CD4-positive, alpha-beta memory T cell (primary cell): ENCODE results near the gene RASGRF1. TPM values are rescaled to one million over a fixed set of nuclear protein-coding genes. Genes with fewer than 3 reads are reported as not detected.
A peak's percentile ranks its signal among the peaks of the same experiment; 100 is the strongest.

Experiments used
- CTCF ChIA-PET: fragments of 350-600 bp; sonication (Branson Sonifier 250); formaldehyde crosslinking; loops from one replicate; lab custom pipeline; 2021; ENCODE audit warnings: inconsistent platforms; ENCODE audit not compliant: partially characterized antibody; lab: Charles Lee
- POLR2A ChIA-PET: fragments of 350-600 bp; sonication (Branson Sonifier 250); formaldehyde crosslinking; loops from one replicate; lab custom pipeline; 2021; ENCODE audit not compliant: partially characterized antibody; lab: Charles Lee
- DNase-seq, 5 donors: peaks; one replicate each; pipeline versions ENCODE4 v3.0.0 to v3.0.0-alpha.2; 2020 to 2022; ENCODE audit warnings: mixed read lengths in 1 of 5
- H3K27ac ChIP-seq: one replicate; pipeline ENCODE4 v1.7.0; 2013; ENCODE audit warnings: low read depth, low read length
- H3K27me3 ChIP-seq: 2 replicates; pipeline ENCODE4 v1.7.0; 2013; ENCODE audit warnings: mild to moderate bottlenecking, low read length, moderate library complexity; ENCODE audit not compliant: insufficient read depth
- H3K36me3 ChIP-seq: 2 replicates; pipeline ENCODE4 v1.7.0; 2013; ENCODE audit warnings: mild to moderate bottlenecking, low read length, moderate library complexity; ENCODE audit not compliant: insufficient read depth
- H3K4me1 ChIP-seq: 2 replicates; pipeline ENCODE4 v1.7.0; 2013; ENCODE audit warnings: mild to moderate bottlenecking, low read length, moderate library complexity; ENCODE audit not compliant: insufficient read depth
- H3K4me3 ChIP-seq, 2 donors: one replicate each; pipeline ENCODE4 v1.7.0; 2013; ENCODE audit warnings: low read length in 2 of 2, mild to moderate bottlenecking in 1 of 2
- H3K9me3 ChIP-seq, 2 donors: one replicate each; pipeline ENCODE4 v1.7.0; 2013; ENCODE audit warnings: low read length in 2 of 2, control low read depth in 1 of 2; ENCODE audit not compliant: control insufficient read depth in 1 of 2
- H3K27ac Mint-ChIP-seq, 7 donors: one replicate each; pipeline ENCODE4 v1.8.0; 2020 to 2021; ENCODE audit warnings: mixed read lengths in 7 of 7, mild to moderate bottlenecking in 6 of 7, inconsistent platforms in 3 of 7, moderate library complexity in 3 of 7
- H3K27me3 Mint-ChIP-seq, 2 donors: one replicate each; pipeline ENCODE4 v1.8.0; 2020 to 2021; ENCODE audit warnings: mixed read lengths in 2 of 2
- H3K36me3 Mint-ChIP-seq, 2 donors: one replicate each; pipeline ENCODE4 v1.8.0; 2020 to 2021; ENCODE audit warnings: mixed read lengths in 2 of 2, inconsistent platforms in 1 of 2, mild to moderate bottlenecking in 1 of 2
- H3K4me1 Mint-ChIP-seq, 4 donors: one replicate each; pipeline ENCODE4 v1.8.0; 2020 to 2021; ENCODE audit warnings: mixed read lengths in 4 of 4, mild to moderate bottlenecking in 1 of 4
- H3K4me3 Mint-ChIP-seq, 8 donors: one replicate each; pipeline ENCODE4 v1.8.0; 2020 to 2021; ENCODE audit warnings: mixed read lengths in 8 of 8, mild to moderate bottlenecking in 7 of 8, moderate library complexity in 6 of 8, inconsistent platforms in 3 of 8
- H3K9me3 Mint-ChIP-seq, 8 donors: one replicate each; pipeline ENCODE4 v1.8.0; 2020 to 2021; ENCODE audit warnings: mixed read lengths in 8 of 8, mild to moderate bottlenecking in 5 of 8, inconsistent platforms in 3 of 8, moderate library complexity in 1 of 8
- intact Hi-C: fragments of 100-400 bp; cut with micrococcal nuclease; formaldehyde crosslinking; loops from one replicate; pipeline ENCODE4 v1.15.1; 2023
- polyA plus RNA-seq, 2 donors: library from polyadenylated mRNA; unstranded; fragments of 300-500 nt; fragmentation: Illumina TruSeq; gene quantifications; one replicate each; pipeline ENCODE4 v1.2.3, GENCODE V29; 2021
- total RNA-seq, 2 experiments: library from RNA; stranded (reverse); gene quantifications; one replicate each; pipeline ENCODE4 v1.2.3, GENCODE V29; 2021

Gene RASGRF1, protein sequence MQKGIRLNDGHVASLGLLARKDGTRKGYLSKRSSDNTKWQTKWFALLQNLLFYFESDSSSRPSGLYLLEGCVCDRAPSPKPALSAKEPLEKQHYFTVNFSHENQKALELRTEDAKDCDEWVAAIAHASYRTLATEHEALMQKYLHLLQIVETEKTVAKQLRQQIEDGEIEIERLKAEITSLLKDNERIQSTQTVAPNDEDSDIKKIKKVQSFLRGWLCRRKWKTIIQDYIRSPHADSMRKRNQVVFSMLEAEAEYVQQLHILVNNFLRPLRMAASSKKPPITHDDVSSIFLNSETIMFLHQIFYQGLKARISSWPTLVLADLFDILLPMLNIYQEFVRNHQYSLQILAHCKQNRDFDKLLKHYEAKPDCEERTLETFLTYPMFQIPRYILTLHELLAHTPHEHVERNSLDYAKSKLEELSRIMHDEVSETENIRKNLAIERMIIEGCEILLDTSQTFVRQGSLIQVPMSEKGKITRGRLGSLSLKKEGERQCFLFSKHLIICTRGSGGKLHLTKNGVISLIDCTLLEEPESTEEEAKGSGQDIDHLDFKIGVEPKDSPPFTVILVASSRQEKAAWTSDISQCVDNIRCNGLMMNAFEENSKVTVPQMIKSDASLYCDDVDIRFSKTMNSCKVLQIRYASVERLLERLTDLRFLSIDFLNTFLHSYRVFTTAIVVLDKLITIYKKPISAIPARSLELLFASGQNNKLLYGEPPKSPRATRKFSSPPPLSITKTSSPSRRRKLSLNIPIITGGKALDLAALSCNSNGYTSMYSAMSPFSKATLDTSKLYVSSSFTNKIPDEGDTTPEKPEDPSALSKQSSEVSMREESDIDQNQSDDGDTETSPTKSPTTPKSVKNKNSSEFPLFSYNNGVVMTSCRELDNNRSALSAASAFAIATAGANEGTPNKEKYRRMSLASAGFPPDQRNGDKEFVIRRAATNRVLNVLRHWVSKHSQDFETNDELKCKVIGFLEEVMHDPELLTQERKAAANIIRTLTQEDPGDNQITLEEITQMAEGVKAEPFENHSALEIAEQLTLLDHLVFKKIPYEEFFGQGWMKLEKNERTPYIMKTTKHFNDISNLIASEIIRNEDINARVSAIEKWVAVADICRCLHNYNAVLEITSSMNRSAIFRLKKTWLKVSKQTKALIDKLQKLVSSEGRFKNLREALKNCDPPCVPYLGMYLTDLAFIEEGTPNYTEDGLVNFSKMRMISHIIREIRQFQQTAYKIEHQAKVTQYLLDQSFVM (N-terminal part only)
- not detected for total RNA-seq
- not detected for polyA plus RNA-seq

DNA sequence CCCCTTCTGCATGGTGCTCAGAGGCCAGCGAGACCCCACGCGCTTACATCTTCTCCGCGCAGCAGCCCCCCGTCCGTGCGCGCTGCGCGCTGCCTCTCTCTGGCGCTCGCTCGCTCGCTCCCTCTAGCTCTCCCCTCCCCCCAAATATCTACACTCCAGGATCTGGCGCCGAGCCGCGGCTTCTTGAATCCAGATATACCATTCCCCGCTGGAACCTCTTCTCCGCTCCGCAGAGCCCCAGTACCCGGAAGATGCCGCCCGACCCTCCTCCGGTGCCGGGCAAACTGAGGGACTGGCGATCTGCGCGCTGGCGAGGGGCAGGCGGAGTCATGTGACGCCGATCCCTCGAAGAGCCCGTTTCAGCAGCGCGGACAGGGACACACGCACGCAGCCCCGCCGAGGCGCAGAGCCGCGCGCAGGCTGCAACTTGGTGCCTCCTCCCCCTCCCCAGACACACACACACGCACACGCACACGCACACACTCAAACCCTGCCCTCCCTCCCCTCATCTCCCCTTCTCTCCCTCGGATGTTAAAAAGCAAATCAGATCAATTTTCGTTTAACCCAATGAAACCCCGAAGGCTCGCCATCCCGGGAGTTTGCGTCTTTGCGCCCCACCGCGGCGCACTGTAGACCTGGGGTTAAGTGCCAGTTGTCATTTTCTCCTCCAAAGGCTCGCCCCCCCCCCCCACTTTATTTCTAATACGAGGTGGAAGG, at the start of gene RASGRF1:
Gene RASGRF1 (minus strand): TSS at position 294 of the 717 bp plus-strand sequence. CDS start 282 bp downstream, at position 12.
- Mint-ChIP-seq H3K36me3 (no peaks in the 10 kb centered on the region), H3K4me3 (peak within 1 kb of the TSS in 1 of 8 donors; percentile 41), H3K27me3 (peaks cover 40 to 60% of the 10 kb centered on the region in 2 donors), H3K9me3 (no peaks in the 10 kb centered on the region), H3K4me1 (peaks cover 0 to 18% (median 6%) of the 10 kb centered on the region in 4 donors), H3K27ac (no peak within 1 kb of the TSS)
- H3K4me1 ChIP-seq: no peaks in the 10 kb centered on the region
- no peak within 1 kb of the TSS for H3K27ac ChIP-seq
- no peak for DNase-seq
- H3K27me3 ChIP-seq: peaks cover 15% of the 10 kb centered on the region
- CTCF ChIA-PET: no interaction called here
- POLR2A ChIA-PET: no interaction called here
- no peaks in the 10 kb centered on the region for H3K9me3 ChIP-seq
- H3K4me3 ChIP-seq: no peak within 1 kb of the TSS
- H3K36me3 ChIP-seq: no peaks in the 10 kb centered on the region
- intact Hi-C loops: no loop called here

GRCh38 chr15:79136434-79137046, 46.0 kb upstream of the RASGRF1 start:
- Histone ChIP-seq H3K27ac (no peak overlapping the region), H3K9me3 (no peaks in the 10 kb centered on the region), H3K4me1 (no peaks in the 10 kb centered on the region), H3K4me3 (no peak overlapping the region), H3K36me3 (no peaks in the 10 kb centered on the region), H3K27me3 (peaks cover 9% of the 10 kb centered on the region)
- Mint-ChIP-seq H3K4me1 (no peaks in the 10 kb centered on the region), H3K4me3 (no peak overlapping the region), H3K27me3 (peaks cover 5 to 11% of the 10 kb centered on the region in 2 donors), H3K27ac (no peak overlapping the region), H3K9me3 (peaks cover 0 to 4% (median under 1%) of the 10 kb centered on the region in 8 donors), H3K36me3 (no peaks in the 10 kb centered on the region)
- intact Hi-C loops: no loop called here
- DNase-seq: no peak
- ChIA-PET CTCF (no interaction called here), POLR2A (no interaction called here)

- H3K36me3 ChIP-seq: no peaks in the 10 kb centered on the region
- H3K4me1 ChIP-seq: no peaks in the 10 kb centered on the region
- Mint-ChIP-seq H3K4me3 (no peak overlapping the region), H3K9me3 (no peaks in the 10 kb centered on the region), H3K36me3 (no peaks in the 10 kb centered on the region), H3K4me1 (no peaks in the 10 kb centered on the region), H3K27me3 (peaks cover 6 to 21% of the 10 kb centered on the region in 2 donors), H3K27ac (no peak overlapping the region)
- ChIA-PET POLR2A (no interaction called here), CTCF (no interaction called here)
- no peak overlapping the region for H3K27ac ChIP-seq
- H3K27me3 ChIP-seq: peaks cover 4% of the 10 kb centered on the region
- no peaks in the 10 kb centered on the region for H3K9me3 ChIP-seq
- intact Hi-C loops: no loop called here
- no peak overlapping the region for H3K4me3 ChIP-seq
- no peak for DNase-seq
Measured at GRCh38 chr15:79133309-79133708, 42.7 kb upstream of the RASGRF1 start.

GRCh38 chr15:79132770-79133169, 42.2 kb upstream of the RASGRF1 start:
- no peaks in the 10 kb centered on the region for H3K4me1 Mint-ChIP-seq
- intact Hi-C loops: no loop called here
- CTCF ChIA-PET: no interaction called here
- H3K4me3 ChIP-seq: no peak overlapping the region
- H3K9me3 Mint-ChIP-seq: no peaks in the 10 kb centered on the region
- no peaks in the 10 kb centered on the region for H3K9me3 ChIP-seq
- H3K27me3 Mint-ChIP-seq: peaks cover 8 to 21% of the 10 kb centered on the region in 2 donors
- no peak for DNase-seq
- no peaks in the 10 kb centered on the region for H3K36me3 Mint-ChIP-seq
- no peak overlapping the region for H3K4me3 Mint-ChIP-seq
- H3K4me1 ChIP-seq: no peaks in the 10 kb centered on the region
- no peaks in the 10 kb centered on the region for H3K36me3 ChIP-seq
- H3K27ac Mint-ChIP-seq: no peak overlapping the region
- no peak overlapping the region for H3K27ac ChIP-seq
- no peaks in the 10 kb centered on the region for H3K27me3 ChIP-seq
- POLR2A ChIA-PET: no interaction called here

GRCh38 chr15:79132361-79132760, 41.8 kb upstream of the RASGRF1 start:
- Mint-ChIP-seq H3K4me3 (no peak overlapping the region), H3K9me3 (no peaks in the 10 kb centered on the region), H3K36me3 (no peaks in the 10 kb centered on the region), H3K27ac (no peak overlapping the region), H3K27me3 (peaks cover 10 to 23% of the 10 kb centered on the region in 2 donors), H3K4me1 (no peaks in the 10 kb centered on the region)
- POLR2A ChIA-PET: no interaction called here
- H3K36me3 ChIP-seq: no peaks in the 10 kb centered on the region
- H3K27me3 ChIP-seq: no peaks in the 10 kb centered on the region
- H3K4me1 ChIP-seq: no peaks in the 10 kb centered on the region
- H3K9me3 ChIP-seq: no peaks in the 10 kb centered on the region
- H3K27ac ChIP-seq: no peak overlapping the region
- intact Hi-C loops: no loop called here
- DNase-seq: no peak
- CTCF ChIA-PET: no interaction called here
- H3K4me3 ChIP-seq: no peak overlapping the region

- H3K27me3 ChIP-seq: no peaks in the 10 kb centered on the region
- intact Hi-C loops: no loop called here
- no peak overlapping the region for H3K27ac ChIP-seq
- Mint-ChIP-seq H3K27me3 (peaks cover 12 to 21% of the 10 kb centered on the region in 2 donors), H3K36me3 (no peaks in the 10 kb centered on the region), H3K4me1 (no peaks in the 10 kb centered on the region), H3K9me3 (no peaks in the 10 kb centered on the region), H3K4me3 (no peak overlapping the region), H3K27ac (no peak overlapping the region)
- H3K4me1 ChIP-seq: no peaks in the 10 kb centered on the region
- ChIA-PET CTCF (no interaction called here), POLR2A (no interaction called here)
- H3K4me3 ChIP-seq: no peak overlapping the region
- H3K9me3 ChIP-seq: no peaks in the 10 kb centered on the region
- DNase-seq: no peak
- H3K36me3 ChIP-seq: no peaks in the 10 kb centered on the region
Measured at GRCh38 chr15:79130535-79131130, 40.1 kb upstream of the RASGRF1 start.
